ENCODE measurements around the gene AADACL4. TPM values are rescaled to one million over a fixed set of nuclear protein-coding genes. Genes with fewer than 3 reads are reported as not detected.

The AADACL4 gene
- total and polyA plus RNA-seq, 2 experiments from 2014 or later, result not detected

DNA sequence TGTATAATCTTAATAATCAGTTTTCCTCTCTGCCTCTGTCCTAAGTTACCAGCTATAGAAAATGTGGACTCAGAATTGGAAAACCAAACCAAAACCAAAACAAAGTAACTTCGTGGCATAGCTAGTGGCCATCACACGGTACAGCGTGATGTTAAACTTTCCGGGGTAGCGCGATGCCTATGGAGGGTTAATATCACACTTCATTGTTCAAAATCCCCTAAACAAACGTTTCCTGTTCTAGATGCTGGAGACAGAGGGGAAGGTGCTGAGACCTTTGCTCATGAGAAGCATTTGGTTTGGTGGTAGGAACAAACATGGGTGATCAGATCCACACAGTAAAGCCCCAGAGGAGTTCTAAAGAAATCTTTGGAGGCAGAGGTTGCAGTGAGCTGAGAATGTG, 4.9 kb downstream of the AADACL4 start:
- peaks cover 5% of the 10 kb centered on the region; the same call in 2 of the 3 replicates for H3K9me3 Mint-ChIP-seq
- no peak overlapping the region for H3K27ac Mint-ChIP-seq
- no peak for ATAC-seq
- no peak overlapping the region for H3K4me2 ChIP-seq
- H3K4me3 Mint-ChIP-seq, result no peak overlapping the region
- H3K36me3 Mint-ChIP-seq (ENCODE audit: low read depth), result peaks cover 3% of the 10 kb centered on the region; the same call in 2 of the 3 replicates
- H3F3A ChIP-seq (replicated peaks; ENCODE audit: low read depth), result no peaks in the 10 kb centered on the region
- no peak for DNase-seq (ENCODE audit: low spot score)
- H2AFZ ChIP-seq, result no peak overlapping the region
- no peak for TF ChIP-seq EZH2 (IDR thresholded peaks at IDR 0.05; ENCODE audit: low read depth, unreplicated experiment)
- TF ChIP-seq POLR2AphosphoS5 (IDR thresholded peaks at IDR 0.05; ENCODE audit: low read depth), result no peak
- TF ChIP-seq NANOG (IDR thresholded peaks at IDR 0.05; ENCODE audit: borderline replicate concordance), result no peak
- no peak for TF ChIP-seq CTCF (conservative IDR thresholded peaks at IDR 0.05; ENCODE audit: low read depth in 2 of 2)
- no peak for TF ChIP-seq ZNF114 (CRISPR knock-in tag; IDR thresholded peaks at IDR 0.05)
- no peak for TF ChIP-seq CREB1 (CRISPR knock-in tag; IDR thresholded peaks at IDR 0.05; ENCODE audit: low read depth)
- TF ChIP-seq, protein P1, sequence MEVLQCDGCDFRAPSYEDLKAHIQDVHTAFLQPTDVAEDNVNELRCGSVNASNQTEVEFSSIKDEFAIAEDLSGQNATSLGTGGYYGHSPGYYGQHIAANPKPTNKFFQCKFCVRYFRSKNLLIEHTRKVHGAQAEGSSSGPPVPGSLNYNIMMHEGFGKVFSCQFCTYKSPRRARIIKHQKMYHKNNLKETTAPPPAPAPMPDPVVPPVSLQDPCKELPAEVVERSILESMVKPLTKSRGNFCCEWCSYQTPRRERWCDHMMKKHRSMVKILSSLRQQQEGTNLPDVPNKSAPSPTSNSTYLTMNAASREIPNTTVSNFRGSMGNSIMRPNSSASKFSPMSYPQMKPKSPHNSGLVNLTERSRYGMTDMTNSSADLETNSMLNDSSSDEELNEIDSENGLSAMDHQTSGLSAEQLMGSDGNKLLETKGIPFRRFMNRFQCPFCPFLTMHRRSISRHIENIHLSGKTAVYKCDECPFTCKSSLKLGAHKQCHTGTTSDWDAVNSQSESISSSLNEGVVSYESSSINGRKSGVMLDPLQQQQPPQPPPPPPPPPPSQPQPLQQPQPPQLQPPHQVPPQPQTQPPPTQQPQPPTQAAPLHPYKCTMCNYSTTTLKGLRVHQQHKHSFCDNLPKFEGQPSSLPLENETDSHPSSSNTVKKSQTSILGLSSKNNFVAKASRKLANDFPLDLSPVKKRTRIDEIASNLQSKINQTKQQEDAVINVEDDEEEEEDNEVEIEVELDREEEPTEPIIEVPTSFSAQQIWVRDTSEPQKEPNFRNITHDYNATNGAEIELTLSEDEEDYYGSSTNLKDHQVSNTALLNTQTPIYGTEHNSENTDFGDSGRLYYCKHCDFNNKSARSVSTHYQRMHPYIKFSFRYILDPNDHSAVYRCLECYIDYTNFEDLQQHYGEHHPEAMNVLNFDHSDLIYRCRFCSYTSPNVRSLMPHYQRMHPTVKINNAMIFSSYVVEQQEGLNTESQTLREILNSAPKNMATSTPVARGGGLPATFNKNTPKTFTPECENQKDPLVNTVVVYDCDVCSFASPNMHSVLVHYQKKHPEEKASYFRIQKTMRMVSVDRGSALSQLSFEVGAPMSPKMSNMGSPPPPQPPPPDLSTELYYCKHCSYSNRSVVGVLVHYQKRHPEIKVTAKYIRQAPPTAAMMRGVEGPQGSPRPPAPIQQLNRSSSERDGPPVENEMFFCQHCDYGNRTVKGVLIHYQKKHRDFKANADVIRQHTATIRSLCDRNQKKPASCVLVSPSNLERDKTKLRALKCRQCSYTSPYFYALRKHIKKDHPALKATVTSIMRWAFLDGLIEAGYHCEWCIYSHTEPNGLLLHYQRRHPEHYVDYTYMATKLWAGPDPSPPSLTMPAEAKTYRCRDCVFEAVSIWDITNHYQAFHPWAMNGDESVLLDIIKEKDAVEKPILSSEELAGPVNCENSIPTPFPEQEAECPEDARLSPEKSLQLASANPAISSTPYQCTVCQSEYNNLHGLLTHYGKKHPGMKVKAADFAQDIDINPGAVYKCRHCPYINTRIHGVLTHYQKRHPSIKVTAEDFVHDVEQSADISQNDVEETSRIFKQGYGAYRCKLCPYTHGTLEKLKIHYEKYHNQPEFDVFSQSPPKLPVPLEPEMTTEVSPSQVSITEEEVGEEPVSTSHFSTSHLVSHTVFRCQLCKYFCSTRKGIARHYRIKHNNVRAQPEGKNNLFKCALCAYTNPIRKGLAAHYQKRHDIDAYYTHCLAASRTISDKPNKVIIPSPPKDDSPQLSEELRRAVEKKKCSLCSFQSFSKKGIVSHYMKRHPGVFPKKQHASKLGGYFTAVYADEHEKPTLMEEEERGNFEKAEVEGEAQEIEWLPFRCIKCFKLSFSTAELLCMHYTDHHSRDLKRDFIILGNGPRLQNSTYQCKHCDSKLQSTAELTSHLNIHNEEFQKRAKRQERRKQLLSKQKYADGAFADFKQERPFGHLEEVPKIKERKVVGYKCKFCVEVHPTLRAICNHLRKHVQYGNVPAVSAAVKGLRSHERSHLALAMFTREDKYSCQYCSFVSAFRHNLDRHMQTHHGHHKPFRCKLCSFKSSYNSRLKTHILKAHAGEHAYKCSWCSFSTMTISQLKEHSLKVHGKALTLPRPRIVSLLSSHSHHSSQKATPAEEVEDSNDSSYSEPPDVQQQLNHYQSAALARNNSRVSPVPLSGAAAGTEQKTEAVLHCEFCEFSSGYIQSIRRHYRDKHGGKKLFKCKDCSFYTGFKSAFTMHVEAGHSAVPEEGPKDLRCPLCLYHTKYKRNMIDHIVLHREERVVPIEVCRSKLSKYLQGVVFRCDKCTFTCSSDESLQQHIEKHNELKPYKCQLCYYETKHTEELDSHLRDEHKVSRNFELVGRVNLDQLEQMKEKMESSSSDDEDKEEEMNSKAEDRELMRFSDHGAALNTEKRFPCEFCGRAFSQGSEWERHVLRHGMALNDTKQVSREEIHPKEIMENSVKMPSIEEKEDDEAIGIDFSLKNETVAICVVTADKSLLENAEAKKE (CRISPR knock-in tag; IDR thresholded peaks at IDR 0.05), result no peak
- TF ChIP-seq STAT1 (IDR thresholded peaks at IDR 0.05; ENCODE audit: unreplicated experiment), result no peak
- no peak for TF ChIP-seq ZNF331 (CRISPR knock-in tag; IDR thresholded peaks at IDR 0.05; ENCODE audit: low read depth)
- TF ChIP-seq EZH2phosphoT487 (IDR thresholded peaks at IDR 0.05; ENCODE audit: unreplicated experiment), result no peak
- TF ChIP-seq ETS1 (IDR thresholded peaks at IDR 0.05), result no peak
- no peak for TF ChIP-seq JUNB (IDR thresholded peaks at IDR 0.05; ENCODE audit: unreplicated experiment)
- TF ChIP-seq, protein P2, sequence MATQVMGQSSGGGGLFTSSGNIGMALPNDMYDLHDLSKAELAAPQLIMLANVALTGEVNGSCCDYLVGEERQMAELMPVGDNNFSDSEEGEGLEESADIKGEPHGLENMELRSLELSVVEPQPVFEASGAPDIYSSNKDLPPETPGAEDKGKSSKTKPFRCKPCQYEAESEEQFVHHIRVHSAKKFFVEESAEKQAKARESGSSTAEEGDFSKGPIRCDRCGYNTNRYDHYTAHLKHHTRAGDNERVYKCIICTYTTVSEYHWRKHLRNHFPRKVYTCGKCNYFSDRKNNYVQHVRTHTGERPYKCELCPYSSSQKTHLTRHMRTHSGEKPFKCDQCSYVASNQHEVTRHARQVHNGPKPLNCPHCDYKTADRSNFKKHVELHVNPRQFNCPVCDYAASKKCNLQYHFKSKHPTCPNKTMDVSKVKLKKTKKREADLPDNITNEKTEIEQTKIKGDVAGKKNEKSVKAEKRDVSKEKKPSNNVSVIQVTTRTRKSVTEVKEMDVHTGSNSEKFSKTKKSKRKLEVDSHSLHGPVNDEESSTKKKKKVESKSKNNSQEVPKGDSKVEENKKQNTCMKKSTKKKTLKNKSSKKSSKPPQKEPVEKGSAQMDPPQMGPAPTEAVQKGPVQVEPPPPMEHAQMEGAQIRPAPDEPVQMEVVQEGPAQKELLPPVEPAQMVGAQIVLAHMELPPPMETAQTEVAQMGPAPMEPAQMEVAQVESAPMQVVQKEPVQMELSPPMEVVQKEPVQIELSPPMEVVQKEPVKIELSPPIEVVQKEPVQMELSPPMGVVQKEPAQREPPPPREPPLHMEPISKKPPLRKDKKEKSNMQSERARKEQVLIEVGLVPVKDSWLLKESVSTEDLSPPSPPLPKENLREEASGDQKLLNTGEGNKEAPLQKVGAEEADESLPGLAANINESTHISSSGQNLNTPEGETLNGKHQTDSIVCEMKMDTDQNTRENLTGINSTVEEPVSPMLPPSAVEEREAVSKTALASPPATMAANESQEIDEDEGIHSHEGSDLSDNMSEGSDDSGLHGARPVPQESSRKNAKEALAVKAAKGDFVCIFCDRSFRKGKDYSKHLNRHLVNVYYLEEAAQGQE (IDR thresholded peaks at IDR 0.05; ENCODE audit: unreplicated experiment), result no peak
- no peaks in the 10 kb centered on the region for H4K20me1 ChIP-seq (replicated peaks; ENCODE audit: insufficient read depth)
- H3K27me3 Mint-ChIP-seq (ENCODE audit: insufficient read depth, low read depth, poor library complexity), result peaks cover 6% of the 10 kb centered on the region
- H3K4me3 ChIP-seq, result no peak overlapping the region
- H3K9me2 ChIP-seq (ENCODE audit: insufficient read depth), result peaks cover 5% of the 10 kb centered on the region; the same call in 1 of the 2 replicates
- H3K27ac ChIP-seq (ENCODE audit: low read depth), result no peak overlapping the region
- no peaks in the 10 kb centered on the region for H3K79me2 ChIP-seq (replicated peaks; ENCODE audit: insufficient read depth)
- no peaks in the 10 kb centered on the region for H3K4me1 ChIP-seq (ENCODE audit: insufficient read depth)
- no peaks in the 10 kb centered on the region for H3K4me1 Mint-ChIP-seq
- no peaks in the 10 kb centered on the region for H3K36me3 ChIP-seq (ENCODE audit: insufficient read depth)
- no peaks in the 10 kb centered on the region for H3K27me3 ChIP-seq (ENCODE audit: insufficient read depth)

Measured in GM23338 (cell line).